GM23338 (cell line): ENCODE measurements around the gene EPHB2.

Experiments
- CREB1 ChIP-seq: fragments of 250-450 bp; sonication (Bioruptor Pico); IDR thresholded peaks from 2 replicates; pipeline ENCODE4 v1.5.0; 2020; ENCODE audit warnings: low read depth, mild to moderate bottlenecking, moderate library complexity
- EZH2 ChIP-seq: fragments of 200-600 bp; sonication (generic); IDR thresholded peaks from one replicate; pipeline ENCODE4 v1.8.0; 2017; ENCODE audit warnings: antibody characterized with exemption, mild to moderate bottlenecking, low read depth; ENCODE audit not compliant: unreplicated experiment
- EZH2phosphoT487 ChIP-seq: fragments of 200-600 bp; sonication (generic); IDR thresholded peaks from one replicate; pipeline ENCODE4 v1.8.1; 2018; ENCODE audit warnings: antibody characterized with exemption; ENCODE audit not compliant: unreplicated experiment
- JUNB ChIP-seq: IDR thresholded peaks from one replicate; pipeline ENCODE4 v1.6.1; 2016; ENCODE audit warnings: antibody characterized with exemption; ENCODE audit not compliant: unreplicated experiment
- NANOG ChIP-seq: IDR thresholded peaks from 2 replicates; pipeline ENCODE4 v1.6.1; 2016; ENCODE audit warnings: antibody characterized with exemption, borderline replicate concordance
- POLR2AphosphoS5 ChIP-seq: IDR thresholded peaks from 2 replicates; pipeline ENCODE4 v1.6.1; 2016; ENCODE audit warnings: antibody characterized with exemption, low read depth
- ZNF114 ChIP-seq: fragments of 250-450 bp; sonication (Bioruptor Pico); IDR thresholded peaks from 2 replicates; pipeline ENCODE4 v1.5.0; 2020; ENCODE audit warnings: mild to moderate bottlenecking, moderate library complexity
- ZNF331 ChIP-seq: fragments of 250-450 bp; sonication (Bioruptor Pico); IDR thresholded peaks from 2 replicates; pipeline ENCODE4 v1.5.0; 2020; ENCODE audit warnings: low read depth, mild to moderate bottlenecking, moderate library complexity
- TF ChIP-seq, protein P1 (sequence below), 2 experiments: fragments of 200-600 bp in 1 of 2; sonication (generic) in 1 of 2; conservative IDR thresholded peaks; 2 replicates each; pipeline versions ENCODE4 v1.5.1 to v1.6.1; 2016 to 2017; ENCODE audit warnings: antibody characterized with exemption in 2 of 2, low read depth in 2 of 2, mild to moderate bottlenecking in 2 of 2, moderate library complexity in 1 of 2
- TF ChIP-seq, protein P2 (sequence below): IDR thresholded peaks from one replicate; pipeline ENCODE4 v1.6.1; 2018; ENCODE audit warnings: antibody characterized with exemption; ENCODE audit not compliant: unreplicated experiment
- TF ChIP-seq, protein P3 (sequence below): IDR thresholded peaks from 2 replicates; pipeline ENCODE4 v1.6.1; 2016; ENCODE audit warnings: antibody characterized with exemption

GRCh38 chr1:22728751-22729399 lies 18.2 kb downstream of the EPHB2 start:
- TF ChIP-seq POLR2AphosphoS5, result no peak
- TF ChIP-seq, protein P1, sequence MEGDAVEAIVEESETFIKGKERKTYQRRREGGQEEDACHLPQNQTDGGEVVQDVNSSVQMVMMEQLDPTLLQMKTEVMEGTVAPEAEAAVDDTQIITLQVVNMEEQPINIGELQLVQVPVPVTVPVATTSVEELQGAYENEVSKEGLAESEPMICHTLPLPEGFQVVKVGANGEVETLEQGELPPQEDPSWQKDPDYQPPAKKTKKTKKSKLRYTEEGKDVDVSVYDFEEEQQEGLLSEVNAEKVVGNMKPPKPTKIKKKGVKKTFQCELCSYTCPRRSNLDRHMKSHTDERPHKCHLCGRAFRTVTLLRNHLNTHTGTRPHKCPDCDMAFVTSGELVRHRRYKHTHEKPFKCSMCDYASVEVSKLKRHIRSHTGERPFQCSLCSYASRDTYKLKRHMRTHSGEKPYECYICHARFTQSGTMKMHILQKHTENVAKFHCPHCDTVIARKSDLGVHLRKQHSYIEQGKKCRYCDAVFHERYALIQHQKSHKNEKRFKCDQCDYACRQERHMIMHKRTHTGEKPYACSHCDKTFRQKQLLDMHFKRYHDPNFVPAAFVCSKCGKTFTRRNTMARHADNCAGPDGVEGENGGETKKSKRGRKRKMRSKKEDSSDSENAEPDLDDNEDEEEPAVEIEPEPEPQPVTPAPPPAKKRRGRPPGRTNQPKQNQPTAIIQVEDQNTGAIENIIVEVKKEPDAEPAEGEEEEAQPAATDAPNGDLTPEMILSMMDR (conservative IDR thresholded peaks at IDR 0.05; ENCODE audit: low read depth in 2 of 2), result 0 out of 4 replicates have a peak, but pooled peaks of 1 of the 2 experiments have one; percentile 0
- no peak for TF ChIP-seq JUNB
- TF ChIP-seq EZH2, result no peak
- TF ChIP-seq, protein P2, sequence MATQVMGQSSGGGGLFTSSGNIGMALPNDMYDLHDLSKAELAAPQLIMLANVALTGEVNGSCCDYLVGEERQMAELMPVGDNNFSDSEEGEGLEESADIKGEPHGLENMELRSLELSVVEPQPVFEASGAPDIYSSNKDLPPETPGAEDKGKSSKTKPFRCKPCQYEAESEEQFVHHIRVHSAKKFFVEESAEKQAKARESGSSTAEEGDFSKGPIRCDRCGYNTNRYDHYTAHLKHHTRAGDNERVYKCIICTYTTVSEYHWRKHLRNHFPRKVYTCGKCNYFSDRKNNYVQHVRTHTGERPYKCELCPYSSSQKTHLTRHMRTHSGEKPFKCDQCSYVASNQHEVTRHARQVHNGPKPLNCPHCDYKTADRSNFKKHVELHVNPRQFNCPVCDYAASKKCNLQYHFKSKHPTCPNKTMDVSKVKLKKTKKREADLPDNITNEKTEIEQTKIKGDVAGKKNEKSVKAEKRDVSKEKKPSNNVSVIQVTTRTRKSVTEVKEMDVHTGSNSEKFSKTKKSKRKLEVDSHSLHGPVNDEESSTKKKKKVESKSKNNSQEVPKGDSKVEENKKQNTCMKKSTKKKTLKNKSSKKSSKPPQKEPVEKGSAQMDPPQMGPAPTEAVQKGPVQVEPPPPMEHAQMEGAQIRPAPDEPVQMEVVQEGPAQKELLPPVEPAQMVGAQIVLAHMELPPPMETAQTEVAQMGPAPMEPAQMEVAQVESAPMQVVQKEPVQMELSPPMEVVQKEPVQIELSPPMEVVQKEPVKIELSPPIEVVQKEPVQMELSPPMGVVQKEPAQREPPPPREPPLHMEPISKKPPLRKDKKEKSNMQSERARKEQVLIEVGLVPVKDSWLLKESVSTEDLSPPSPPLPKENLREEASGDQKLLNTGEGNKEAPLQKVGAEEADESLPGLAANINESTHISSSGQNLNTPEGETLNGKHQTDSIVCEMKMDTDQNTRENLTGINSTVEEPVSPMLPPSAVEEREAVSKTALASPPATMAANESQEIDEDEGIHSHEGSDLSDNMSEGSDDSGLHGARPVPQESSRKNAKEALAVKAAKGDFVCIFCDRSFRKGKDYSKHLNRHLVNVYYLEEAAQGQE, result no peak
- no peak for TF ChIP-seq NANOG
- no peak for TF ChIP-seq EZH2phosphoT487
- TF ChIP-seq, protein P3, sequence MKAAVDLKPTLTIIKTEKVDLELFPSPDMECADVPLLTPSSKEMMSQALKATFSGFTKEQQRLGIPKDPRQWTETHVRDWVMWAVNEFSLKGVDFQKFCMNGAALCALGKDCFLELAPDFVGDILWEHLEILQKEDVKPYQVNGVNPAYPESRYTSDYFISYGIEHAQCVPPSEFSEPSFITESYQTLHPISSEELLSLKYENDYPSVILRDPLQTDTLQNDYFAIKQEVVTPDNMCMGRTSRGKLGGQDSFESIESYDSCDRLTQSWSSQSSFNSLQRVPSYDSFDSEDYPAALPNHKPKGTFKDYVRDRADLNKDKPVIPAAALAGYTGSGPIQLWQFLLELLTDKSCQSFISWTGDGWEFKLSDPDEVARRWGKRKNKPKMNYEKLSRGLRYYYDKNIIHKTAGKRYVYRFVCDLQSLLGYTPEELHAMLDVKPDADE, result no peak
- no peak for TF ChIP-seq ZNF114
- TF ChIP-seq CREB1, result no peak
- no peak for TF ChIP-seq ZNF331 (CRISPR knock-in tag)
